ENCODE results near the gene GRIA3.

The GRIA3 gene

DNA sequence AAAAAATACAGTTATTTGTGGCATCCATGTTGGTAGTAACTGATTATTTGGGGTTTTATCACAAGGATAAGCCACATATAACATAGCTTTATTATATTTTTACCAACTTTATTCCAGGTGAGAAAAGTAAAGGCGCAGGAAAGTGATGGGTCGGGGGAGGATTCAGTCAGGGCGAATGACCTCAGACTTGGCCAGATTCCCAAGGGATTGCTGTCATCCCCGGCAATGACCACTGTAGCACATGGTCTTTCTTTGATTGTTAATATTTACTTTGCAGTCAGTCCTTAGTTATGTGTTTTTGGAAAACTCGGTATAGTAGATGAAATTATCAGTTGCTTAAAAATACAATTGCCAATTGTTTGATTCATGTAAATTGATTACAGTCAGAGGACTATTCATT is 17.6 kb downstream of the GRIA3 start:
- no peak for FAIRE-seq

DNA sequence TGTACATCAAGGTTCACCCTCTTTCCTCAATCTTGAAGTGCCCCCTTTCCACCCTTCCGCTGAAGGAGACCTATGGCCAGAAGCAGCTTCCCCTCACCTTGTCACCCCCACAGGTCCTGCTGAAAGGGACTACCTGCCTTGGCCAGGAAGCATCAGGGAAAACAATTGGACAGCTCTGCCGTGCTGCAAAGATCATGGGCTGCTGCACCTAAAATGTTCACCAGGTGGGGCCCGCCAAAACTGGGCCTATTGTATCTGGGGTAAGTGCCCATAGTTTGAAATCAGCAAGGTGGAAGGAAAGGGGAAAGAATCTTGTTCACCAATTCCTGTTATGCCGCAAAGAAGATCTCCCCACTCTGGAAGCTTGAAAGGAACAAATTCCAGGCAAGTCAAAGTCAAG is 18.4 kb downstream of the GRIA3 start:
- no peak for FAIRE-seq

DNA sequence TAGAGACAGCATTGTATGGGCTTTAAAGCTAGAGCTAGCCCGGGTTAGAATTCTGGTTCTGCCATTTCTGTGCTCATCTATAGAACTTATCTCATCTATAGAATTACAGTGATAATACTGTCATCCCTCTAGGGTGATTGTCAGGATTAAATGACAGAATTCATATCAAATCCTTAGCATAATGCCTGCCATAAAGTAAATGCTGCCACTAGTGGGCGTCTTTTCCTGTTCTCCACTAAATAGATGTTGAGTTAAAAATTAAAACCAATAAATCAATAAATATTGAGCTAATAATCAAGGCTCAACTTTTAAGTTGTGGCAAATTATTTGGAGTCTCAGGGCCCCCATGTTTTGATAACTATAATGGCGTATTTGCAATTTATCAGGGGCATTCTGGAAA is 19.7 kb downstream of the GRIA3 start:
- no peak for FAIRE-seq

DNA sequence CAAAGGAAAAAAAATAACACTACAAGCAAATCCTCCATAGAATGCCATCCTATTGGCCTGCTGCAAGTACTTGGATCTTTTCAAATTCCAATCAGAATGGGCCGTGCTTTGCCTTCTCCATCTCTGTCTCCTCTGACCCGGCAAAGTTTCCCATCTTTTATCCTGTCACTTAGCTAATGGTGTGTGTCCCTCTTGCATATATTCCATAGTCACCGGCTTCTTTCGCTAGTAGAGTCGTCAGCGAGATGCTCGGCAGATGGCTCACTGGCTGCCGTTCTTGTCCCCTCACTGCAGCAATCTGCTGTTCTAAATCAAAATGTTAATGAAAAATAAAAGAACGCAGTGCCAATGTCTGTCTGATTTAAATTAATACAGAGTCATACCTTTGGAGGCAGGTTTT is 22.1 kb downstream of the GRIA3 start:
- FAIRE-seq, result no peak

DNA sequence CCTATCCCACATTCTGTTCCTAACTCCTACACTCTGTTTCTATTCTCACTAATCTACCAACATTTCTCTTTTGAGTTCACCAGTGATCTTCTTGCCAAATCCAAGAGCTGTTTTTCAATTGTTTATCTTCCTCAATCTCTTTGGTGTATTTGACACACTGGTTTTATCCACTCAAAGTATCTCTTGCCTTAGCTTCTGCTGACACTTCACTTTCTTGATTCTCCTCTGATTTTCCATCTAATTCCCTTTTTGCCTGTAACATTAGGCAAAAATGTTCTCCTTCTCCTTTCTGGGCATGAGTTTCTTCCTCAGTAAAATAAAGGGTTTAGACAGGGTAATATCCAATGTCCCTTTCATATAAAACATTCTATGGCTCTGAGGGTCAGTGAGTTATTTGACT is 26.2 kb downstream of the GRIA3 start:
- no peak for FAIRE-seq

DNA sequence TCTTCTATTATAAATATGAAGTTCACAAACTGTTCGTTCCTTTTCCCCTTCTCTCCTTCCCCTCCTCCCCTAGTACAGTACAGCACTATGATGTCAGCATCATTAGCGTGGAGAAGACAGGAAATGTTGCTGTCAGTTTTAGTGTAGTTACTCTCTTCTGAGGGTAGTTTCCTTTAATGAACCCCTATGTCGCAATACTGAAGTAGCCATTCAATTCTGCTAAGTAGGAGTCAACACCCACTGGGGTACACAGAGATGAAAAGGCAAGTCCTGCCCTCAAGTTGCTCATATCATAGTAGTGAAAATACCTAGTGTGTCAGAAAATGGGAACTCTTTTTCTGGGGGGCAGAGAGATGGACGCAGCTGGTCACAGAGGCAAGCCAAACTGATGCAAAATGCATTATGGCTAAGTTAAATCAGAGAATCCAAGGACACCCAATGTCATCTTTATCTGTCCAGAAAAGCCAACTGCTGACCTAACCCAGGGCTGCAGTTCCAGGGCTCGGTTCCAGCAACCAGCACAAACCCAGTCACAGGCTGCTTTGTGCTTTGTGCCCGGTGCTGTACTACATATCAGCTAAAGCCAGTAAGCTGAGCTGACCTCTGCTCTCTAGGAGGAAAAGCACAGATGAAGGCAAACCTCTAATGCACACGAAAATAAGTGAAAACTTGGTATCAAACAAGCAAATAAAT is 31.5 kb downstream of the GRIA3 start:
- FAIRE-seq, result no peak

DNA sequence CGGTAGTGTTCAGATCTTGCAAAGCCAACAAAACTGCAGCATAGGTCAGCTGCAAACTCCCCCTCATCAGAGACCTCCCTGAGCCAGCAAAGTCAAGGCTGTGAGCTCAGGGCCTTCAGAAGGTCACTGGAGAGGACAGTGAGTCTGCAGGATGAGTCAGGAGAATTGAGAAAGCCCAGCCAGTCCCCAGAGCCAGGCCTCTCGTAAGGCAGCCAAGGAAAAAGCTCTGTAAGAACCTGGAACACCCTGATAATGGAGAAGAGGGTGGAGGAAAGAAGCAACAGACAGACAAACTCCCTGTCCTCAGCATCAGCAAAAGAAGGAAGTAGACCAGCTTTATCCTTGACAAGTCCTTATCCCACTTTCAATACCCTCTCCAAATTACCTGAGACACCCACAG is 33.0 kb downstream of the GRIA3 start:
- FAIRE-seq, result no peak

DNA sequence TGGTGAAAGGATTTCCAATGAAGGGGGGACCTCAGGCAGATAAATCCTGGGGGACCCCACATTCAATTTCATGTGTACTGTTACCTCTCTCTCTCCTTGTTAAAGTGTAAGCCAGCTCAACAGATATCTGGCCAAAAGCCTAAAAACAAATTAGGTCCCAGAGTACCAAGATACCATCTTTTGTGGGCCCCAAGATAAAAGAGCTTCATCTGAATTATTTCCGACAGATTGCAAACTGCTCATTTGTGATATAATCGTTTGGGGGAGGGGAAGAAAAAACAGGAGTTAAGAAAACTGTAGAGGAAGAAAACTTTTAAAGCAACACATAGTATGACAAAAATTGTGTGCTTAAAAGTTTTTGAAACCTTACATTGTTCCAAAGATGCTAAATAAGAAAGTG is 33.6 kb downstream of the GRIA3 start:
- FAIRE-seq, result no peak

DNA sequence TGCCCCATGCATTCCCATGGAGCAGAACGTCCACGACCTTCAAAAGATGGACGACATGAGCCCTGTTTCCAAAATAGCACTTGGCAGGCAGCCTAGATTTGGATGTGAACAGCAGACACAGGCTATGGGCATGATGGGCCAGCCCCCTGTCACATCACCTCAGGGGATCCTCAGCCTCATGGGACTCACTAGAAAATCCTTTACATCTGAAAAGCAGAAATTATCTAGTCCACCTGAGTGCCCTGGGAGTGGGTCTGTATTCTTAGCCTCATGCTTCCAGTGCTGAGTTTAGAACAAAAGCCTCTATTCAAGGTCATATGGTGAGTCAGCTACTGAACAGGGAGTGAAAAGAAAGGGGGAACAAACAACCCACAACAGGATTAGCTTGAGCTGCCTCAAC is 35.8 kb downstream of the GRIA3 start:
- FAIRE-seq, result no peak

DNA sequence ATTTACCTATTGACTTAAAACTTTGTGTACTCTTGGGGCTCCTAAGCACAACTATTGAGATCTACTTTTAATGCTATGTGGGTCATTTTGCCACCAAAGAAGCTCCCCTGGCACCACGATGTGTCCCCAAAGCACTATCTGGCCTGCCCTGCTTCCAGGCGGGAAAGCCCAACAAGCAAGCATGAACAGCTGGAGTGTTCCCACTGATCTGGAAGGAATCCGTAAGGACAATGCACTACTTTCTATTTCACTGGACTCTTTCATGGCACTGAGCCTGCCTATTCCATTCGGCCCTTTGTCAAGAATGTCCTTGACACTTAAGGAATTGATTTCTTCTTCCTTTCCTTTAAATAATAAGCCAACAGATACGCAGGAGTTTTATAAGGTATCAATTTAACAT is 38.8 kb downstream of the GRIA3 start:
- no peak for FAIRE-seq

DNA sequence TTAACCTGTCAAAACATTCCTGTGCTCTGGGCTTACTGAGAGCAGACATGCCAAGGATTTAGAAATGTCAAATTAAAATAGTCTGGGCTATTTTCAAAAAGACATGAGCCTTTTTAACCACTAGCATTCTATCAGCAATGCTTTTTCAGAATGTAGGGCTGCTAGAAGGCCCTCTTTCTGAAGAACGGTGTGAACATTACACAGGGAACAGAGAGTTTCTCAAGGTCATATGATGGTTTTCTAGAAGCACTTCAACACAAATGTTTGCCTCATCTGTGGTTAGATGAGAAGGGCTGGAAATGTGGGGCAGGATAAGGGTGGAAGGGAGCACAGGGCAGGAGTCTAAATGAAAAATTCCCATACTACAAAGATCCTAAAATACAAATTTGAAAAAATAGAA is 39.3 kb downstream of the GRIA3 start:
- no peak for FAIRE-seq

DNA sequence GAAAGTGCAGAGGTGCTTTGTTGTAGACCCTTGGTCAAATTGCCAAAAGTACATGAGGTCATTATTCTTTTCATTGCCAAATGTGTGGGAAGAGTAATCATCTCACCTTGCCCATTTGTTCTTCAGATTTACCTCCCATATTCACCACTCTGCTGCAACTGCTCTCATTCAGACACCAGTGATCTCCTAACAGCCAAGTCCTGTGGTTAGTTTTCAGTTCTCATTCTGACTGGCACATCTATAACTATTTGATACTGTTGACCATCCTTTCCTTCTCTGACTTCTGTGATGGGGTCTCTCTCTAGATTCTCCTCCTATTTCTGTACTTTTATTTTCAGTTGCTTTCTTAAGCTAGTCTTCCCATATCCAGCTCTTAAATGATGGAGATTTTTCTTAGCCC is 39.8 kb downstream of the GRIA3 start:
- no peak for FAIRE-seq

DNA sequence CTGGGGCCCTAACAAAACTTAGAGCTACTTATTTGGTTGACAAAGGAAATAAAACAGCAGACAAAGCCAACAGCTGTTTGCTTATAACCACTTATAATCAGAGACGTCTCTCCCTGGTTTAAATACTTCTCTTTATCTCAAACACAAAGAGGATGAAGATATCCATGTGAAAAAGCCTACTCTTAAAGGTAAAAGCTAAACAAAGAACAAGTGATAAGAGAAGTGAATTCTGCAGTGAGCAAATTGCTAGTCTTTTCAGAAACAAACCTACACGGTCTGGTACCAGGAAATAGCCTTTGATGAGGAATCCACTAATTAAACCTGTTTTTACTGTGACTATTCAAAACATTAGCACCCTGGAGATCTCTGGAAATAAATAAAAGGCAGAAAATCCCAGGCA is 46.7 kb downstream of the GRIA3 start:
- no peak for FAIRE-seq

DNA sequence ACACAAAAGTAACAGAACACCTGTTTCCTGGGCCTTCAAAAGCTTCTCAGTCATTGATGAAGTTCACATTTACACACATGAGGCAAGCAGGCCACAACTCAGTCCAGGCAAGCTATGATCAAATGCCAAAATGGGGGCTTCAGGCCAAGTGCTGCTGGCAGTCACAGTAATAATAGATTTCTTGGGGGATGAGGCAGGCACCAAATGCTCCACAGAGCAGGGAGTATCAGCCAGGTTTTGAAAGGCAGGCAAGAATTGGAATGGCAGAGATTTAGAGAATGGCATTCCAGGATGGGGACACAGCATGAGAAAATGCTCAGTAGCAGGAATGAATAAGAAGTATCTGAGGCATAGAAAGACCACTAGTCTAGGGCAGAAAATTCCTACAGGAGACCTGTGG is 52.8 kb downstream of the GRIA3 start:
- no peak for FAIRE-seq

DNA sequence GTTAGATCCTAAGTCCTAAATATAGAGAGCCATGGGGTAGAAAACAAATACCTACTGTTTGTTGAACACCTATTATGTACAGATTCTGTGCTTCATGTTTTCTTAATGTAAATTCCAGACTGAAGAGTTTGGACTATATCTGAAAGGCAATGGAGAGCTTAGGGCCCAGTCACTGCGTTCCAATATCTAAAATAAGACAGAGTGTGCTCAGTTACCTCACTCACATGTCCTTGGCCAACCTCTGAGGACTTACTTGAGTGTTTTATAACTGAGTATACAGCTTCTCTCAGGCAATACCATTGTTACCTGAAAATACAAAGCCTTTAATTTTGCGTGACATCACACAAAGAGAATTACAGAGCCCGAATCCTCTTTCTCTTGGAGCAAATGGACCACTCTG is 53.2 kb downstream of the GRIA3 start:
- FAIRE-seq, result no peak

DNA sequence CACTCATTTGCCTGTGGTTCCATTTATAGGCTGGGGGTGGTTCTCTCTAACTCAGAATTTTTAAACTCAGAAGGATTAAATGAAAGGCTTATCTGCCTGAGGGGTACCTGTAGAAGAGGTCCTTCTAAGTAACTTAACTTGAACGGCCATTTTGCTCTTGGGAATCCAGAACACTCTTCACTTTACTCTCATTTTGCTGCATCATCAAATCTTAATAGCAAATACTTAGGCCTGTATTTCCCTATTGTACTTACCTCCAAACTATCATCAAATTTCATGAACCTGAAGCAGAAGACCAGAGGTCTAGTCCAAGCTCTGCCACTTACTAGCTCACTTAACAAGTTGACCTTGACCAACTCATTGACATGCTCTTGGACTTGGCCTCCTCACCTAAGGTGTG is 70.4 kb downstream of the GRIA3 start:
- no peak for FAIRE-seq

DNA sequence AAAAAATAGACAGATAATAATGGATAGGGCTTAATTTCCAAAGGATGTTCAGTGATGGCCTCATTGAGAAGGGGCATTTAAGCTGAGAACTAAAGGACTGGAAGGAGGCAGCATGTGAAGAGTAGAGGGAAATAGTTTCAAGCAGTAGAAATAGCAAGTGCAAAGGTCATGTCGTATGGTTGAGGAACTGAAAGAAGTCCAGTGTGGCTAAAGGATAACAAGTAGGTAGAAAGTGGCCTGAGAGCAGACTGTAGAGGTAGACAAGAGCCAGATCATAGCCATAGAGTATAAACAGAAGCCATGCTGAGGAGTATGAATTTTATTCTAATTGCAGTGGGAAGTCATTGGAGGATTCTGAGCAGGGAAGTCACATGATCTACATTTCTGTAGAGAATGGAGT is 72.3 kb downstream of the GRIA3 start:
- FAIRE-seq, result no peak

DNA sequence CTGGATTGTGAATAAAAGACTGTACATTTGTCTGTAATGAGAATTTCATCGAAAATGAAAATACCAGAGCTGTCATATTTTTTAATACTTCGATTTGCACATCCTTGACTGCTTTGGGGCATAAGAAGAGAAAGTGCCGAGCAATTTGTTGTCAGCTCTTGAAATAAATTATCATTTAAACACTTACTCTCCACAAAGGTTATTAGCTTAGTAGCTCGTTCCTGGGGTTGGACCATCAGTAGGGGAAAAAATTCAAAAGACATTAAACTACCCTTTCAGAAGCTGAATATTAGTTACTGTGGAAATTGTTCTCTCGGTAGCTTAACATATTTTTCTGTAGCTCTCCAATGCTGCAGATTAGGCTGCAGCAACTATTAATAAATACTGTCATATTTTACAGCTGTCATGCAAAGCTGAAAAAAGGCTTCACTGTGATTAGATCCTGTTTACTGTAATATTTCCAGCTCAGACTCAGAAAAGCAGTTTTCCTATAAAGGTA is 76.9 kb downstream of the GRIA3 start:
- no peak for FAIRE-seq

DNA sequence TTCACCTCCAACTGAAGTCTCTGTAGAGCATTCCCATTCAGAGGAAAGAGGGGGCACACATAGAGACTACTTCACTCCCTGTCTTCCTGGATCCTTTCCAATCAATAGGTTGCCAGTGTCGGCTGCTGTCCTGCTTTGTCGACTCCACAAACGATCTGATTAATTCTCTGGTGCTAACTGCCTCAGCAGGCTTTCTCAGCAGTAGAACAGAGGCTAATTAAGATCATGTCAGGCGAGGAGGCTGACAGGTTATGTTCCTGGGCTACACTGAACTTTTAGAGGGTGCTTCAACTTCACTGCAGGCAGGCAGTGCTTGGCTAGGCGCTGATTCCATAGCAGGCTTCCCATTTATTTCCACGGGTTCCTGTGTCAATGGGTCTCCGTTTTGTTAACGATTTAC is 79.2 kb downstream of the GRIA3 start:
- FAIRE-seq, result no peak

DNA sequence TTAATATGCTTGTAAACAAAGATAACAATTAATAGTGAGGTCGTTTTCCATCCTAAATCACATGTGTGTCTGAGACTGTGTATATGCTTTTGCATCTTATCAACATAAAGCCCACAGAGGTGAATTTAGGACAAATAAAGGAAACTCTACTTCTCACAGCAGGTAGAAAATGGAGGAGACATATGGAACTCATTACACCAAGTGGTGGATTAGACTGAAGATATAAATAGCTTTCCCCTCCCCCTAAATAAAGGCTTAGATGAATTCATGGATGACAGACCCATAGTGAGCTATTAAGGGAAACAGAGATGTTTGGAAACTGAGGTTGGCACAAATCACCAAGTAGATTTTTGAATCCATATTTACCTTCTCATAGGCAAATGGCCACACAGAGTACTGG is 79.7 kb downstream of the GRIA3 start:
- no peak for FAIRE-seq

DNA sequence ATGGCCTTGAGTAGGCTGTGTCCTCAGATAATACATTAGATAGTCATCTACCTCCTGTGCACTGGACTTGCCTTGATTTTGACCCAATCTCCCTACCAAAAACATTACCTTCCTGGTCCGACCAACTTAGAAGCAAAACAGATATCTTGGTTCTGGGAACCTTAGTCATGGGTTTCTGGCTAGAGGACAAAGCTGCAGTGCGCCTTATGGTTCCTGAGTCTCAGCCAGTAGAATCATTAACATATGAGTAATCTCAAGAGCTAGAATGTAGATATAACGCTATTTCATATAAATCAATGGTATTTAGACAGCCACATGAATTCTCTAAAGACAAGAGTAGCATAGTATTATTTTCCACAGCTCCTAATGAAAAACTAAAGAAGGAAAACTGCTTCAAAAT is 83.1 kb downstream of the GRIA3 start:
- no peak for FAIRE-seq

DNA sequence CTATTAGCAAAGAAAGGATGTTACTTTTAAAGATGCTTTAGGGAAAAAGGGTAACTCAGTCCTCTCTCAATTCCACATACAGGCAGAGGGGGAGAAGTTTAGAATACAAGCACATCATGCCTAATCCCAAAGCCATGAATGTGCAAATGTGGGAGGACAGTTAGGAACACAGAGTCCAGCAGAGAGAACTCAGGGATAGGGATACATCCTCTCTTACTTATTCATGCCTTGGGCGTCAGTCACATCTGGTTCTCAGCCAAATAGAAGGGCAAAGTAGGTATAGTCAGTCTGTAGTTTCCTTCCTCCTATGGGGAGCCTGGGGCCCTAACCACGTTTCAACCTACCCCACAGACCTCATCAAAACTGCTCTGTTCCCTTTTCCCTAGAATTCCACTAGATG is 87.8 kb downstream of the GRIA3 start:
- FAIRE-seq, result no peak

DNA sequence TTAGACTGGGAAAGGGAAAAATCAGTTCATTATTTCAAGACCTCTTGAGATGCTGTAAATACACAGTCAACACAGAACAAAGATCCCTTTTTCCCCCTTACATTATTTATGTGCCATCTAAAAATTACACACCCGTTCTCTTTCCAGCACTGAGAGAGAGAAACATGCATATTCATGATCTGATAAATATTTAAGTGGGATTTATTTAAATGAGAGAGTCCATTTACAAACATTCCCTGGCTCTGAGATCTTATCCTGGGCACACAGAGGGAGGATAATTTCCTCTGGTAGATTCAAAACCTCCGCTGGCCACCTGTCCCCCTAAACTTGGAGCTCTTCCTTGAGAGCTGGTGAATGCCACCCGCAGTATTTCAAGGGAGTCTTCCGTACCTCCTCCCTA is 88.6 kb downstream of the GRIA3 start:
- FAIRE-seq, result no peak

DNA sequence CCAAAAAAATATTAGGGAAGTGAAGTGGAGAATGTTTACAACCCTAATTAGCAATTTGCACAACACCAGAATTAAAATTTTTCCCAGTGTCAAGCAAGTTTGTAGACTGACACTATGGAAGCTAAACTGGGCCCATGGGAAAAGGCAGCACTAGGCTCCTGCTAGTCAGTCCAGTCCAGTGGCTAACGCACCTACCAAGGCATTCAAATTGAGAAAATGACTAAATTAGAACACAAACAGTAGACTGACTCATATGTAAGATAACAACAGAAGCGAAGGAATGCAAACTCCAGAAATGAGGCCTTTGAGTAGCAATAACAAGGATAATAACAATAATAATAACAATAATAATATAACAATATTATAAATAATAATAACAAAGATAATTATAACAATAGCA is 90.7 kb downstream of the GRIA3 start:
- no peak for FAIRE-seq

DNA sequence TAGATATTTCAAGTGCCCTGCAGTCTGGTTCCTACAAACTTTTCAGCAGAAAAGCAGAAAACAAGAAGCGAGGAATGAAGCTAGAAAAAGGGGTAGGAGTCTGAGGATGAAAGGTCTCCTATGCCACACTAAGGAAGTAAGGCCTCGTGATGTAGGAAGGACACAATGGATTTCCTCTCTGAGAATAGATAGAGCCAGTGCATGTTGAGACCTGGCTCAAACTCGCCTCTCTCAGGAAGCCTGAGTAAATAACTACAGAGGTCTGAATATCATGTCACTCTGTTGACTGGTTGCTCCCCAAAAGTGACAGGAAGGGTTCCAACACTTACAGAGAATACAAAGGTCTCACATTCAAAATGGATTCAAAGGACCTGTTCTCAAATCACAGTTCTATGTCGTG is 93.3 kb downstream of the GRIA3 start:
- no peak for FAIRE-seq

DNA sequence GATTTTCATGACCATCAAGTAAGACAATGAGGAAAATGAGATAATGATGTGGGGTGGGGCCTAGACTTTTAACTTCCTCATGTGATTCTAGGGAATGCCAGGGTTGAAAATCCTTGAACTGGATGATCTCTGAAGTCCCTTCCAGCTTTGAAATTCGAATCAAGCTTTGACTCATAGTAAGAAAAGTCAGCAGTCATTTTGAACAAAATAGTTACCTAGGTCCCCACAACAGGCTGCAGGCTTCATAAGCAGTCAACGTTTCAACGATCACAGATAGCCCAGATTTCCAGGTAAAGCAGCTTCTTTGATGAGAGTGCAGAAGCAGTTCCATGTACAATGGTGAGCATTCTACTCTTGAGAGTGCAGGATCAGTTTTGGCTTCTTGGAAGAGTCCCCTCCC is 93.7 kb downstream of the GRIA3 start:
- FAIRE-seq, result no peak
